ENCODE results near the gene ZBED4.

The ZBED4 gene

GRCh38 chr22:49929211-49929979, 75.8 kb downstream of the ZBED4 start:
- Histone ChIP-seq H3K36me3 (peaks cover 0 to 15% (median 10%) of the 10 kb centered on the region in 3 donors), H3K9me3 (no peaks in the 10 kb centered on the region), H3K27ac (no peak overlapping the region), H3K4me1 (peaks cover 5 to 39% (median 26%) of the 10 kb centered on the region in 4 donors), H3K27me3 (peaks cover 0 to 12% of the 10 kb centered on the region in 2 donors), H3K4me3 (no peak overlapping the region)
- intact Hi-C loops (cut with DNase I; ENCODE audit: low total_unique reads): loop anchor here (1.0 to 5.0 kb wide), 2 partner anchors 101 to 278 kb away; no protein-coding TSS in a partner anchor
- peak; percentile 72 to 97 for TF ChIP-seq CTCF (IDR thresholded peaks at IDR 0.05)
- DNase-seq: no peak

GRCh38 chr22:49929994-49930575, 76.4 kb downstream of the ZBED4 start:
- peaks cover 5 to 45% (median 33%) of the 10 kb centered on the region in 4 donors for H3K4me1 ChIP-seq
- H3K4me3 ChIP-seq: no peak overlapping the region
- peaks cover 0 to 12% of the 10 kb centered on the region in 2 donors for H3K27me3 ChIP-seq
- no peak overlapping the region for H3K27ac ChIP-seq
- no peaks in the 10 kb centered on the region for H3K9me3 ChIP-seq
- DNase-seq: no peak
- intact Hi-C loops (cut with DNase I; ENCODE audit: low total_unique reads): loop anchor here (1.0 to 5.0 kb wide), 3 partner anchors 42 to 277 kb away; no protein-coding TSS in a partner anchor
- H3K36me3 ChIP-seq: peaks cover 0 to 11% (median 8%) of the 10 kb centered on the region in 3 donors
- no peak for TF ChIP-seq CTCF (IDR thresholded peaks at IDR 0.05)

GRCh38 chr22:49930596-49931412, 77.2 kb downstream of the ZBED4 start:
- TF ChIP-seq CTCF (IDR thresholded peaks at IDR 0.05): peak; percentile 58 to 65
- peak; percentile 80 to 87 for DNase-seq
- H3K27me3 ChIP-seq: peaks cover 0 to 12% of the 10 kb centered on the region in 2 donors
- no peak overlapping the region for H3K27ac ChIP-seq
- no peaks in the 10 kb centered on the region for H3K9me3 ChIP-seq
- intact Hi-C loops (cut with DNase I; ENCODE audit: low total_unique reads): loop anchor here (5.0 kb wide), 1 partner anchor 41 kb away; no protein-coding TSS in a partner anchor
- H3K4me3 ChIP-seq: no peak overlapping the region
- peaks cover 5 to 50% (median 37%) of the 10 kb centered on the region in 4 donors for H3K4me1 ChIP-seq
- H3K36me3 ChIP-seq: peaks cover 0 to 4% (median 1%) of the 10 kb centered on the region in 3 donors

- peak overlapping the region; percentile 83 to 90 for H3K27ac ChIP-seq
- peaks cover 0 to 10% of the 10 kb centered on the region in 2 donors for H3K27me3 ChIP-seq
- intact Hi-C loops (cut with DNase I; ENCODE audit: low total_unique reads): loop anchor here (5.0 kb wide), 1 partner anchor 39 kb away; no protein-coding TSS in a partner anchor
- no peaks in the 10 kb centered on the region for H3K36me3 ChIP-seq
- no peaks in the 10 kb centered on the region for H3K9me3 ChIP-seq
- no peak overlapping the region for H3K4me3 ChIP-seq
- TF ChIP-seq CTCF (IDR thresholded peaks at IDR 0.05): no peak
- DNase-seq: peak in 1 of 2 donors; percentile 68
- H3K4me1 ChIP-seq: peaks cover 10 to 74% (median 56%) of the 10 kb centered on the region in 4 donors
Measured at GRCh38 chr22:49933236-49934159, 79.9 kb downstream of the ZBED4 start.
